Measurements from ENCODE around the gene EVA1C. TPM values are rescaled to one million over a fixed set of nuclear protein-coding genes. Genes with fewer than 3 reads are reported as not detected.

The EVA1C gene
- total RNA-seq, 1 experiment from 2014 or later: 16.1 TPM

- CTCF ChIA-PET: interaction anchor here (0.5 to 1.7 kb wide), 4 partner anchors 11 to 967 kb away, joined by 3 to 9 read pairs (median 4); no protein-coding TSS in a partner anchor
- TSS peak; percentile 98 for BruUV-seq (replicated peaks)
- Histone ChIP-seq H3K4me2 (ENCODE audit: low read length) (peak within 1 kb of the TSS; percentile 98), H3K27me3 (ENCODE audit: low read length) (no peaks in the 10 kb centered on the region), H3K79me2 (ENCODE audit: low read length) (peaks cover 43% of the 10 kb centered on the region), H2AFZ (ENCODE audit: low read length) (peak within 1 kb of the TSS; percentile 95), H3K36me3 (ENCODE audit: low read depth, low read length) (peaks cover 15% of the 10 kb centered on the region; the same call in 1 of the 2 replicates), H3K4me3 (ENCODE audit: low read length) (peak within 1 kb of the TSS; percentile 78), H4K20me1 (ENCODE audit: low read length) (peaks cover 30% of the 10 kb centered on the region), H3K4me1 (ENCODE audit: insufficient read depth, low read length) (peaks cover 17% of the 10 kb centered on the region), H3K9me2 (replicated peaks; ENCODE audit: low read length) (no peaks in the 10 kb centered on the region), H3K27ac (ENCODE audit: low read length) (peak within 1 kb of the TSS; percentile 82), H3K9me3 (ENCODE audit: low read length) (no peaks in the 10 kb centered on the region), H3F3A (ENCODE audit: low read length, unreplicated experiment) (no peaks in the 10 kb centered on the region), H3K9ac (ENCODE audit: low read length) (peak within 1 kb of the TSS; percentile 98)
- ATAC-seq: peak; percentile 87
- intact Hi-C loops (cut with micrococcal nuclease): loop anchor here (1.0 kb wide), 1 partner anchor 11 kb away; no protein-coding TSS in a partner anchor
- POLR2A ChIA-PET (ENCODE audit: unreplicated experiment): interaction anchor here (0.6 to 0.8 kb wide), 3 partner anchors 9 to 322 kb away, joined by 3 to 15 read pairs (median 3); no protein-coding TSS in a partner anchor
- peak; percentile 88 for DNase-seq
- TF ChIP-seq EZH2 (IDR thresholded peaks at IDR 0.05; ENCODE audit: low read length, unreplicated experiment): no peak
- TF ChIP-seq CTCF (conservative IDR thresholded peaks at IDR 0.05; ENCODE audit: low read depth, low read length): peak; percentile 25; the same call in 1 of the 2 replicates
- TF ChIP-seq EZH2phosphoT487 (IDR thresholded peaks at IDR 0.05; ENCODE audit: borderline replicate concordance, low read length): no peak
Measured at GRCh38 chr21:32392880-32393676, 19.4 kb upstream of the EVA1C start, which contains the start of gene URB1. Gene URB1 (minus strand): TSS chr21:32393012. CDS start chr21:32392910, 102 bp downstream.

- intact Hi-C loops (cut with micrococcal nuclease): loop anchor here (1.0 kb wide), 1 partner anchor 11 kb away; no protein-coding TSS in a partner anchor
- BruUV-seq (replicated peaks): no TSS peak
- Histone ChIP-seq H3K4me2 (ENCODE audit: low read length) (peak overlapping the region; percentile 98), H3K4me1 (ENCODE audit: insufficient read depth, low read length) (peaks cover 17% of the 10 kb centered on the region), H4K20me1 (ENCODE audit: low read length) (peaks cover 24% of the 10 kb centered on the region), H3K9me2 (replicated peaks; ENCODE audit: low read length) (no peaks in the 10 kb centered on the region), H3K4me3 (ENCODE audit: low read length) (peak overlapping the region; percentile 78), H3K27me3 (ENCODE audit: low read length) (no peaks in the 10 kb centered on the region), H3K9me3 (ENCODE audit: low read length) (no peaks in the 10 kb centered on the region), H3F3A (ENCODE audit: low read length, unreplicated experiment) (no peaks in the 10 kb centered on the region), H3K36me3 (ENCODE audit: low read depth, low read length) (peaks cover 10% of the 10 kb centered on the region; the same call in 1 of the 2 replicates), H3K9ac (ENCODE audit: low read length) (peak overlapping the region; percentile 98), H2AFZ (ENCODE audit: low read length) (peak overlapping the region; percentile 95), H3K79me2 (ENCODE audit: low read length) (peaks cover 37% of the 10 kb centered on the region), H3K27ac (ENCODE audit: low read length) (peak overlapping the region; percentile 82)
- POLR2A ChIA-PET (ENCODE audit: unreplicated experiment): interaction anchor here (0.6 to 0.8 kb wide), 3 partner anchors 8 to 322 kb away, joined by 3 to 15 read pairs (median 3); no protein-coding TSS in a partner anchor
- no peak for ATAC-seq
- TF ChIP-seq CTCF (conservative IDR thresholded peaks at IDR 0.05; ENCODE audit: low read depth, low read length) (no peak), EZH2phosphoT487 (IDR thresholded peaks at IDR 0.05; ENCODE audit: borderline replicate concordance, low read length) (no peak), EZH2 (IDR thresholded peaks at IDR 0.05; ENCODE audit: low read length, unreplicated experiment) (no peak)
- DNase-seq: no peak
- CTCF ChIA-PET: no interaction called here
Measured at GRCh38 chr21:32393677-32394001, 18.9 kb upstream of the EVA1C start.
